ENCODE measurements around the gene DHRSX. TPM values are rescaled to one million over a fixed set of nuclear protein-coding genes. Genes with fewer than 3 reads are reported as not detected.
A peak's percentile ranks its signal among the peaks of the same experiment; 100 is the strongest.
"Not testable (repeated sequence)": the region's sequence is repeated elsewhere in the genome, so short reads cannot be mapped to it uniquely, and the experiment has no call there.

Gene DHRSX
- total and polyA plus RNA-seq, 2 of the 8 experiments (the other 6 are each of a cell fraction or from before 2014, with no cell fraction given), result 35.1 to 43.4 TPM

DNA sequence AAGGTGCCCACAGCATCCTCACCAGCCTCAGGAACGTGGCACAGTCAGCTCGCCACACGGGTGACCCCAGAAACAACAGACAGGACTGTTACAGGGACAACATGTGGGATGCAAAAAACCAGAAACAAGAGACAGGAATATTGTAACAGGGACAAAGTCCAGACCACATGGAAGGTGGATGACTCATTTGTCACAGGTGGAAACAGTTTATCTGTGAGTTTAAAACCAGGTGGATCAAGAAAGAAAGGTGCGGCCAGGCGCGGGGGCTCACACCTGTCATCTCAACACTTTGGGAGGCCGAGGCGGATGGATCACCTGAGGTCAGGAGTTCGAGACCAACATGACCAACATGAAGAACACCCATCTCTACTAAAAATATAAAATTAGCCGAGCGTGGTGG lies 23.5 kb downstream of the DHRSX start:
- H4K8ac ChIP-seq (ENCODE audit: extremely low read depth, insufficient read depth, low read length); H3K4ac ChIP-seq (replicated peaks; ENCODE audit: insufficient read length, low read depth, low read length); H2AK5ac ChIP-seq (ENCODE audit: low read depth, low read length); H3K18ac ChIP-seq (ENCODE audit: extremely low read depth, low read length); H4K91ac ChIP-seq (replicated peaks; ENCODE audit: insufficient read length, low read length); H2AFZ ChIP-seq (ENCODE audit: low read length); H3K4me1 ChIP-seq (replicated peaks in 1 of 4; ENCODE audit: control insufficient read depth in 3 of 4, insufficient read depth in 4 of 4, low read length in 3 of 4); H3K56ac ChIP-seq (replicated peaks; ENCODE audit: insufficient read length, low read depth, low read length); H2BK12ac ChIP-seq (ENCODE audit: low read depth, low read length); H3K9me3 ChIP-seq (ENCODE audit: insufficient read depth in 2 of 2, low read depth in 1 of 2, low read length in 1 of 2); H4K20me1 ChIP-seq (replicated peaks in 1 of 2; ENCODE audit: control insufficient read depth in 1 of 2, insufficient read depth in 2 of 2, low read length in 2 of 2); H3K4me3 ChIP-seq (ENCODE audit: extremely low read depth in 1 of 4, insufficient read depth in 2 of 4, low read depth in 3 of 4, low read length in 4 of 4); H3K14ac ChIP-seq (ENCODE audit: insufficient read length); H3K27ac ChIP-seq (ENCODE audit: low read depth, low read length); DNase-seq (ENCODE audit: low read depth in 1 of 2, low spot score in 2 of 2); H3K23ac ChIP-seq (ENCODE audit: insufficient read length); H4K5ac ChIP-seq (ENCODE audit: insufficient read length, low read depth, low read length); H3K36me3 ChIP-seq (ENCODE audit: control insufficient read depth in 2 of 4, insufficient read depth in 4 of 4, low read length in 3 of 4); CTCF ChIA-PET (ENCODE audit: partially characterized antibody); H3K4me2 ChIP-seq (ENCODE audit: insufficient read depth in 1 of 2, low read depth in 2 of 2, low read length in 2 of 2); H2BK20ac ChIP-seq (ENCODE audit: low read length); POLR2A ChIA-PET (ENCODE audit: partially characterized antibody); H2BK5ac ChIP-seq (ENCODE audit: low read depth, low read length); FAIRE-seq; H3K23me2 ChIP-seq (ENCODE audit: low read depth, low read length); H3K27me3 ChIP-seq (replicated peaks in 1 of 4; ENCODE audit: control insufficient read depth in 3 of 4, extremely low read depth in 1 of 4, insufficient read depth in 3 of 4, low read length in 3 of 4); H3K9ac ChIP-seq (replicated peaks in 1 of 4; ENCODE audit: extremely low read depth in 1 of 4, low read depth in 3 of 4, low read length in 3 of 4); H2BK120ac ChIP-seq (replicated peaks; ENCODE audit: low read depth, low read length): not testable (repeated sequence)
- peaks cover 14 to 83% of the 10 kb centered on the region in 2 experiments for H3K79me2 ChIP-seq (ENCODE audit: control insufficient read depth in 1 of 2, insufficient read depth in 2 of 2, low read length in 2 of 2)
- H3K79me1 ChIP-seq (ENCODE audit: low read depth, low read length), result peaks cover 30% of the 10 kb centered on the region
- 0 out of 2 replicates have a peak overlapping the region, but pooled peaks have one; percentile 21 for H2BK15ac ChIP-seq (ENCODE audit: low read length)
- WGBS, 2 experiments (ENCODE audit: extremely low coverage in 1 of 2, insufficient coverage in 1 of 2, insufficient read length in 1 of 2, insufficient replicate concordance in 2 of 2, low coverage in 1 of 2, low lambda C conversion rate in 2 of 2, missing lambda C conversion rate in 1 of 2), result 94% methylated on average over 11 of the region's 11 CpGs; no CpG with 5 or more reads in 1 of the 2 experiments
